Panc1 (cell line): ENCODE data around the gene CDO1. TPM values are rescaled to one million over a fixed set of nuclear protein-coding genes. Genes with fewer than 3 reads are reported as not detected.

ENCODE experiments used
- ATAC-seq: fragments of 200-7000 bp; cut with Tn5 transposase; 2 replicates; pipeline ENCODE4 v1.9.1; 2020; ENCODE audit warnings: mild to moderate bottlenecking, moderate library complexity
- BruUV-seq: library from RNA; stranded (reverse); fragments of 400-500 nt; replicated peaks from 2 replicates; lab custom pipeline; 2021; lab: Mats Ljungman, UMichigan
- CTCF ChIA-PET: fragments of 300-600 bp; sonication (Branson Sonifier 250); formaldehyde crosslinking; loops from one replicate; lab custom pipeline; 2022; ENCODE audit warnings: antibody characterized with exemption; lab: Charles Lee
- POLR2A ChIA-PET: fragments of 300-600 bp; sonication (Branson Sonifier 250); formaldehyde crosslinking; loops from one replicate; lab custom pipeline; 2022; ENCODE audit warnings: antibody characterized with exemption; lab: Charles Lee
- DNase-seq: peaks from one replicate; pipeline ENCODE4 v3.0.0-alpha.2; 2010; ENCODE audit warnings: low read depth, low spot score
- H3K27ac ChIP-seq: 2 replicates; pipeline ENCODE4 v1.5.1; 2011; ENCODE audit warnings: mild to moderate bottlenecking, low read length, inconsistent platforms
- H3K27me3 ChIP-seq: fragments of 200-500 bp; sonication (Bioruptor generic); 2 replicates; pipeline ENCODE4 v1.6.0; 2014; ENCODE audit warnings: low read length, inconsistent platforms; ENCODE audit not compliant: control insufficient read depth, insufficient read depth
- H3K36me3 ChIP-seq: fragments of 200-500 bp; sonication (Bioruptor generic); 2 replicates; pipeline ENCODE4 v1.5.1; 2014; ENCODE audit warnings: inconsistent platforms, mild to moderate bottlenecking, low read length, moderate library complexity; ENCODE audit not compliant: control insufficient read depth, insufficient read depth
- H3K4me1 ChIP-seq: 2 replicates; pipeline ENCODE4 v1.5.1; 2011; ENCODE audit warnings: inconsistent platforms, mild to moderate bottlenecking, low read length, moderate library complexity; ENCODE audit not compliant: control insufficient read depth, insufficient read depth
- H3K4me3 ChIP-seq, 2 experiments: 2 replicates each; pipeline ENCODE4 v1.5.1; 2011 to 2012; ENCODE audit warnings: low read depth in 2 of 2, low read length in 2 of 2, mild to moderate bottlenecking in 2 of 2, inconsistent platforms in 1 of 2, moderate library complexity in 1 of 2
- H3K9me3 ChIP-seq: fragments of 200-500 bp; sonication (Bioruptor generic); 2 replicates; pipeline ENCODE4 v1.5.1; 2014; ENCODE audit warnings: low read depth, mild to moderate bottlenecking, inconsistent platforms, low read length, moderate library complexity; ENCODE audit not compliant: control insufficient read depth, insufficient read depth
- POLR2AphosphoS5 ChIP-seq: IDR thresholded peaks from 2 replicates; pipeline ENCODE4 v1.6.1; 2012; ENCODE audit warnings: mild to moderate bottlenecking, low read depth, low read length, moderate library complexity
- SIN3A ChIP-seq: IDR thresholded peaks from 2 replicates; pipeline ENCODE4 v1.6.1; 2012; ENCODE audit warnings: low read depth, mild to moderate bottlenecking, low read length, moderate library complexity, borderline replicate concordance; ENCODE audit not compliant: insufficient read depth
- TCF7L2 ChIP-seq: IDR thresholded peaks from 2 replicates; pipeline ENCODE4 v1.6.1; 2011; ENCODE audit warnings: mild to moderate bottlenecking, low read depth, low read length, inconsistent platforms
- in situ Hi-C: cut with HindIII; loops from 2 replicates; pipeline ENCODE4 v1.10.0; 2016; ENCODE audit warnings: low sequenced_read_pairs, low pct_unique_long_range_greater_than_20kb
- intact Hi-C: fragments of 100-400 bp; cut with micrococcal nuclease; formaldehyde crosslinking; loops from one replicate; pipeline ENCODE4 v1.10.0; 2022; ENCODE audit not compliant: unreplicated experiment
- total RNA-seq: library from RNA; stranded (reverse); gene quantifications from one replicate; pipeline ENCODE4 v1.2.1, GENCODE V29; 2021; ENCODE audit not compliant: unreplicated experiment
- TF ChIP-seq, protein P1 (sequence below): fragments of 450-650 bp; IDR thresholded peaks from 2 replicates; pipeline ENCODE4 v1.5.1; 2017; ENCODE audit warnings: mild to moderate bottlenecking
- TF ChIP-seq, protein P2 (sequence below), 2 experiments: IDR thresholded peaks; 2 replicates each; pipeline ENCODE4 v1.6.1; 2011 to 2012; ENCODE audit warnings: low read depth in 2 of 2, control low read depth in 1 of 2, low read length in 1 of 2, mild to moderate bottlenecking in 1 of 2, moderate library complexity in 1 of 2; ENCODE audit not compliant: insufficient read depth in 1 of 2

The CDO1 gene
- total RNA-seq, 1 experiment from 2014 or later: not detected

DNA sequence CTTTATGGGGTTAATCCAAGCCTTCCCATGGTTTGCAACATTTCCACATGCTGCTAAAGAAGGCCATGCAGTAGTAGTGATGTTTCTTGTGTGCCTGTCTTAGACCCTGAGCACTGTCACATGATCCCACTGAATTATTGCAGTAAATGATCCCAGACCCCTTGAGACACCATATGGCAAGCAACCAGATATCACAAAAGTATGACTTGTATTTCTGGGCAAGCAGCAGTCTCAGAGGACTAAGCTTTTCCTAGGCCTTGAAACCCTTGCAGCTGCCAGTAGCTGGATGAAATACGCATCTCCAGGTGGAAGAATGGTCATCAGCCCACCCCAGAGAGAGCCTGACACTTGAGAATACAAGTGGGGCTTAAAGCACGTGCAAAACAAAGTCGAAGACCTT lies 41.8 kb downstream of the CDO1 start:
- in situ Hi-C loops (no loop called here), intact Hi-C loops (no loop called here)
- no TSS peak for BruUV-seq
- ChIA-PET POLR2A (no interaction called here), CTCF (no interaction called here)
- H3K27me3 ChIP-seq: 0 out of 2 replicates have a peak, but pooled peaks cover 5% of the 10 kb centered on the region
- DNase-seq (no peak), ATAC-seq (no peak)
- H3K4me3 ChIP-seq: no peak overlapping the region
- H3K9me3 ChIP-seq: no peaks in the 10 kb centered on the region
- no peaks in the 10 kb centered on the region for H3K4me1 ChIP-seq
- TF ChIP-seq TCF7L2 (no peak), SIN3A (no peak), POLR2AphosphoS5 (no peak)
- TF ChIP-seq, protein P1, sequence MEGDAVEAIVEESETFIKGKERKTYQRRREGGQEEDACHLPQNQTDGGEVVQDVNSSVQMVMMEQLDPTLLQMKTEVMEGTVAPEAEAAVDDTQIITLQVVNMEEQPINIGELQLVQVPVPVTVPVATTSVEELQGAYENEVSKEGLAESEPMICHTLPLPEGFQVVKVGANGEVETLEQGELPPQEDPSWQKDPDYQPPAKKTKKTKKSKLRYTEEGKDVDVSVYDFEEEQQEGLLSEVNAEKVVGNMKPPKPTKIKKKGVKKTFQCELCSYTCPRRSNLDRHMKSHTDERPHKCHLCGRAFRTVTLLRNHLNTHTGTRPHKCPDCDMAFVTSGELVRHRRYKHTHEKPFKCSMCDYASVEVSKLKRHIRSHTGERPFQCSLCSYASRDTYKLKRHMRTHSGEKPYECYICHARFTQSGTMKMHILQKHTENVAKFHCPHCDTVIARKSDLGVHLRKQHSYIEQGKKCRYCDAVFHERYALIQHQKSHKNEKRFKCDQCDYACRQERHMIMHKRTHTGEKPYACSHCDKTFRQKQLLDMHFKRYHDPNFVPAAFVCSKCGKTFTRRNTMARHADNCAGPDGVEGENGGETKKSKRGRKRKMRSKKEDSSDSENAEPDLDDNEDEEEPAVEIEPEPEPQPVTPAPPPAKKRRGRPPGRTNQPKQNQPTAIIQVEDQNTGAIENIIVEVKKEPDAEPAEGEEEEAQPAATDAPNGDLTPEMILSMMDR: no peak
- TF ChIP-seq, protein P2, sequence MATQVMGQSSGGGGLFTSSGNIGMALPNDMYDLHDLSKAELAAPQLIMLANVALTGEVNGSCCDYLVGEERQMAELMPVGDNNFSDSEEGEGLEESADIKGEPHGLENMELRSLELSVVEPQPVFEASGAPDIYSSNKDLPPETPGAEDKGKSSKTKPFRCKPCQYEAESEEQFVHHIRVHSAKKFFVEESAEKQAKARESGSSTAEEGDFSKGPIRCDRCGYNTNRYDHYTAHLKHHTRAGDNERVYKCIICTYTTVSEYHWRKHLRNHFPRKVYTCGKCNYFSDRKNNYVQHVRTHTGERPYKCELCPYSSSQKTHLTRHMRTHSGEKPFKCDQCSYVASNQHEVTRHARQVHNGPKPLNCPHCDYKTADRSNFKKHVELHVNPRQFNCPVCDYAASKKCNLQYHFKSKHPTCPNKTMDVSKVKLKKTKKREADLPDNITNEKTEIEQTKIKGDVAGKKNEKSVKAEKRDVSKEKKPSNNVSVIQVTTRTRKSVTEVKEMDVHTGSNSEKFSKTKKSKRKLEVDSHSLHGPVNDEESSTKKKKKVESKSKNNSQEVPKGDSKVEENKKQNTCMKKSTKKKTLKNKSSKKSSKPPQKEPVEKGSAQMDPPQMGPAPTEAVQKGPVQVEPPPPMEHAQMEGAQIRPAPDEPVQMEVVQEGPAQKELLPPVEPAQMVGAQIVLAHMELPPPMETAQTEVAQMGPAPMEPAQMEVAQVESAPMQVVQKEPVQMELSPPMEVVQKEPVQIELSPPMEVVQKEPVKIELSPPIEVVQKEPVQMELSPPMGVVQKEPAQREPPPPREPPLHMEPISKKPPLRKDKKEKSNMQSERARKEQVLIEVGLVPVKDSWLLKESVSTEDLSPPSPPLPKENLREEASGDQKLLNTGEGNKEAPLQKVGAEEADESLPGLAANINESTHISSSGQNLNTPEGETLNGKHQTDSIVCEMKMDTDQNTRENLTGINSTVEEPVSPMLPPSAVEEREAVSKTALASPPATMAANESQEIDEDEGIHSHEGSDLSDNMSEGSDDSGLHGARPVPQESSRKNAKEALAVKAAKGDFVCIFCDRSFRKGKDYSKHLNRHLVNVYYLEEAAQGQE (IDR thresholded peaks at IDR 0.05; ENCODE audit: insufficient read depth in 1 of 2, low read depth in 2 of 2, low read length in 1 of 2): no peak
- H3K27ac ChIP-seq: no peak overlapping the region
- H3K36me3 ChIP-seq: no peaks in the 10 kb centered on the region

DNA sequence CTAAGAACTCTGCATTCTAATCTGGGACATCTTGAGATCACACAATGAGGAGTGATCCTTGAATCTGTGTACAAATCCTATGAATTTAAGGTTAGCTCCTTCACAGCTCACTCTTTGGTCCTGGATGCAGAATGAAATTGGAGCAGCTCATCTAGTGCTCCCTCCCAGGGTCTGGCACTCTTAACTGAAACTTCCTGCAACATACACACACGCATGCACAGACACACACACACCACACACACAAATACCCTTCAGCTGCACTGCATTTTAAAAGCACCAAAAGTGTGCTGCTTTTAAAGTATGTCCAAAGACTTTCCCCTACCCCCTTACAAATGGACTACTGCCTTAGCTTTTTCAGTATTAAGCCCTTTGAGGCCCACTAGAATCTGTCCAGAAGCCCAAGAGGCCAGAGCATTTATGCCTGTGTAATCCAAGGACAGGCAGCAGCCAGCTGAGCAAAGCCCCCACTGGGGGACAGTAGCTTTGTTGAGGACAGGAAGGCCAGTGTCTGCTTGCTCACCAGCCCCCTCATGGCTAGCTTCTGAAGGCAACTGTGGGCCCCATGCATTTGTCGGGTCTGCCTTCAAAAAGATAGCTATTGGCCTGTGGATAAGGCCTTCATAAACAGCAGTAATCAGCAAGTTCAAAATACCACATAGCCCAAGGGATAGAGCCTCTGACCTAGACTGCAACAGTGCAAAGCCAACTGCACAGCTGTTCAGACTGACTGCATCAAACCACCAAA lies 43.6 kb downstream of the CDO1 start:
- no peak for TF ChIP-seq TCF7L2
- no peak for TF ChIP-seq SIN3A
- TF ChIP-seq, protein P2 (IDR thresholded peaks at IDR 0.05; ENCODE audit: insufficient read depth in 1 of 2, low read depth in 2 of 2, low read length in 1 of 2): no peak
- TF ChIP-seq, protein P1: no peak
- no peak for TF ChIP-seq POLR2AphosphoS5
- H3K27ac ChIP-seq: no peak overlapping the region
- no peak overlapping the region for H3K4me3 ChIP-seq
- CTCF ChIA-PET: no interaction called here
- ATAC-seq (no peak), DNase-seq (no peak)
- no peaks in the 10 kb centered on the region for H3K36me3 ChIP-seq
- no TSS peak for BruUV-seq
- POLR2A ChIA-PET: no interaction called here
- H3K9me3 ChIP-seq: no peaks in the 10 kb centered on the region
- intact Hi-C loops (no loop called here), in situ Hi-C loops (no loop called here)
- 0 out of 2 replicates have a peak, but pooled peaks cover 5% of the 10 kb centered on the region for H3K27me3 ChIP-seq
- no peaks in the 10 kb centered on the region for H3K4me1 ChIP-seq
